K562 (cell line): ENCODE results near the gene ZNF189. TPM values are rescaled to one million over a fixed set of nuclear protein-coding genes. Genes with fewer than 3 reads are reported as not detected.

Experiments used
- ATAC-seq: fragments of 200-7000 bp; cut with Tn5 transposase; 3 replicates; pipeline ENCODE4 v1.9.1; 2020; ENCODE audit warnings: moderate library complexity
- BruUV-seq: library from RNA; stranded (reverse); fragments of 400-500 nt; replicated peaks from 2 replicates; lab custom pipeline; 2021; lab: Mats Ljungman, UMichigan
- CTCF ChIA-PET: fragments of 300-600 bp; formaldehyde crosslinking; extraction: SDS; loops from one replicate; lab custom pipeline; 2021; ENCODE audit warnings: low intra/inter-chr PET ratio; lab: Yijun Ruan, JAX
- POLR2A ChIA-PET: fragments of 300-600, 350-650 bp; sonication (Branson Sonifier 250); formaldehyde crosslinking; extraction: SDS; loops from one replicate; lab custom pipeline; 2021; ENCODE audit warnings: antibody characterized with exemption, inconsistent platforms; lab: Yijun Ruan, JAX
- DNase-seq, 4 experiments: peaks; one replicate each; pipeline versions ENCODE4 v3.0.0 to v3.0.0-alpha.2; 2011 to 2018; ENCODE audit warnings: low spot score in 3 of 4, mixed read lengths in 3 of 4; ENCODE audit errors: extremely low read depth in 1 of 4
- FAIRE-seq: peaks from 2 replicates; lab custom pipeline; 2011; peaks lifted over from hg19 to GRCh38; lab: Jason Lieb, UNC
- H2AFZ ChIP-seq: 2 replicates; pipeline ENCODE4 v1.6.0; 2011; ENCODE audit warnings: low read depth, low read length, control low read depth, inconsistent platforms
- H3K27ac ChIP-seq: fragments of 200-600 bp; 3 replicates; pipeline ENCODE4 v1.8.0; 2011; ENCODE audit warnings: low read depth, mild to moderate bottlenecking, control low read depth, inconsistent platforms, low read length, moderate library complexity, mixed read lengths; ENCODE audit errors: extremely low read depth
- H3K27me3 ChIP-seq, 2 experiments: fragments of 300-600 bp in 1 of 2; 2 replicates in 1 of 2; 3 replicates in 1 of 2; pipeline versions ENCODE4 v1.6.0 to v1.8.0; 2011; ENCODE audit warnings: inconsistent platforms in 2 of 2, low read length in 2 of 2, mild to moderate bottlenecking in 1 of 2, mixed read lengths in 1 of 2, moderate library complexity in 1 of 2; ENCODE audit not compliant: control insufficient read depth in 2 of 2, insufficient read depth in 2 of 2
- H3K36me3 ChIP-seq: fragments of 300-600 bp; 3 replicates; pipeline ENCODE4 v1.8.0; 2011; ENCODE audit warnings: mild to moderate bottlenecking, low read length, inconsistent platforms; ENCODE audit not compliant: control insufficient read depth, insufficient read depth
- H3K4me1 ChIP-seq, 2 experiments: fragments of 200-600 bp in 1 of 2; replicated peaks in 1 of 2; 2 replicates in 1 of 2; 3 replicates in 1 of 2; pipeline versions ENCODE4 v1.5.1 to v1.8.0; 2011; ENCODE audit warnings: inconsistent platforms in 2 of 2, low read length in 2 of 2, mild to moderate bottlenecking in 1 of 2, mixed read lengths in 1 of 2, moderate library complexity in 1 of 2; ENCODE audit not compliant: control insufficient read depth in 2 of 2, insufficient read depth in 2 of 2
- H3K4me2 ChIP-seq: 2 replicates; pipeline ENCODE4 v1.6.1; 2011; ENCODE audit warnings: low read length, control low read depth, inconsistent platforms, mixed read lengths; ENCODE audit not compliant: insufficient read depth
- H3K4me3 ChIP-seq: fragments of 200-600 bp; sonication (generic), shearing (Covaris generic); 2 replicates; pipeline ENCODE4 v1.5.1; 2016; ENCODE audit warnings: control low read depth, inconsistent platforms
- H3K79me2 ChIP-seq: fragments of 200-600 bp; 3 replicates; pipeline ENCODE4 v1.8.0; 2011; ENCODE audit warnings: low read length, inconsistent platforms; ENCODE audit not compliant: control insufficient read depth, insufficient read depth
- H3K9ac ChIP-seq, 2 experiments: 2 replicates each; pipeline versions ENCODE4 v1.6.0 to v1.6.1; 2011; ENCODE audit warnings: low read depth in 2 of 2, low read length in 2 of 2, control low read depth in 1 of 2, inconsistent platforms in 1 of 2, mild to moderate bottlenecking in 1 of 2, mixed read lengths in 1 of 2; ENCODE audit not compliant: insufficient read depth in 1 of 2
- H3K9me1 ChIP-seq: one replicate; pipeline ENCODE4 v1.6.0; 2011; ENCODE audit warnings: inconsistent platforms, mild to moderate bottlenecking, low read length, moderate library complexity; ENCODE audit not compliant: control insufficient read depth, insufficient read depth
- H3K9me3 ChIP-seq: replicated peaks from 2 replicates; pipeline ENCODE4 v1.5.1; 2011; ENCODE audit warnings: low read depth, low read length, inconsistent platforms; ENCODE audit not compliant: control insufficient read depth, insufficient read depth
- H4K20me1 ChIP-seq: replicated peaks from 2 replicates; pipeline ENCODE4 v1.6.1; 2011; ENCODE audit warnings: low read length, inconsistent platforms, mixed read lengths; ENCODE audit not compliant: control insufficient read depth, insufficient read depth
- ETV6 ChIP-seq, 3 experiments: fragments of 150-350 bp in 1 of 3; sonication (generic) in 1 of 3; formaldehyde crosslinking in 1 of 3; IDR thresholded peaks; 2 replicates each; pipeline versions ENCODE4 v1.6.1 to v1.8.0; 2014 to 2022; ENCODE audit warnings: borderline replicate concordance in 2 of 3, low read depth in 2 of 3, antibody characterized with exemption in 1 of 3, low read length in 1 of 3, mild to moderate bottlenecking in 1 of 3, missing genetic modification reagents in 1 of 3
- IRF2 ChIP-seq: sonication (generic); formaldehyde crosslinking; IDR thresholded peaks from 2 replicates; pipeline ENCODE4 v1.8.1; 2022; ENCODE audit warnings: mild to moderate bottlenecking, missing genetic modification reagents
- MTF1 ChIP-seq: fragments of 250-450 bp; sonication (Bioruptor Pico); IDR thresholded peaks from 2 replicates; pipeline ENCODE4 v1.9.0; 2021; ENCODE audit warnings: moderate library complexity, mild to moderate bottlenecking, inconsistent platforms, borderline replicate concordance
- RUNX1 ChIP-seq: sonication (generic); IDR thresholded peaks from 2 replicates; pipeline ENCODE4 v1.6.1; 2016; ENCODE audit warnings: antibody characterized with exemption, low read depth
- SMAD2 ChIP-seq: fragments of 150-350 bp; IDR thresholded peaks from 2 replicates; pipeline ENCODE4 v1.6.1; 2014; ENCODE audit warnings: low read depth, mild to moderate bottlenecking, low read length
- ZNF184 ChIP-seq: sonication (generic); formaldehyde crosslinking; IDR thresholded peaks from 2 replicates; pipeline ENCODE4 v1.5.0; 2020; ENCODE audit warnings: missing genetic modification reagents
- ZNF512 ChIP-seq: IDR thresholded peaks from 2 replicates; pipeline ENCODE4 v1.6.1; 2016; ENCODE audit warnings: missing genetic modification characterization, missing compliant biosample characterization
- WGBS: fragments of 100-300 bp; shearing (Covaris generic); methylation state at CpG from one replicate; pipeline ENCODE4 v1.1.6; 2016; ENCODE audit warnings: low coverage, mixed read lengths; ENCODE audit not compliant: insufficient coverage; ENCODE audit errors: missing lambda C conversion rate; 5-methylcytosine and 5-hydroxymethylcytosine counted together
- in situ Hi-C: fragments of 300-500 bp; cut with MboI; formaldehyde crosslinking; loops from 4 replicates; pipeline ENCODE4 v1.15.0; 2018; ENCODE audit warnings: inconsistent platforms, mixed read lengths
- intact Hi-C: fragments of 100-400 bp; cut with micrococcal nuclease; formaldehyde crosslinking; loops from 2 replicates; pipeline ENCODE4 v1.14.2; 2022
- polyA plus RNA-seq, 8 experiments: library from polyadenylated mRNA; depleted of rRNA in 4 of 8; stranded (reverse) in 5 of 8; unstranded in 3 of 8; fragments of >200 nt; fragmentation: Nextera tagmentation in 2 of 8; fragmentation: Illumina TruSeq in 1 of 8; extraction: Ambion mirVana in 2 of 8; extraction: Trizol in 1 of 8; gene quantifications; 2 replicates each; pipeline versions ENCODE4 v1.2.1 to v1.2.3, GENCODE V29; 2011 to 2014; ENCODE audit warnings: inconsistent platforms in 1 of 8, missing spikeins in 1 of 8
- total RNA-seq, 7 experiments: library from RNA; depleted of rRNA in 6 of 7; stranded (reverse); fragments of >200 nt in 6 of 7; fragmentation: Illumina TruSeq in 2 of 7; extraction: Trizol in 2 of 7; gene quantifications; 2 replicates each; pipeline versions ENCODE4 v1.2.1 to v1.2.3, GENCODE V29; 2011 to 2021; ENCODE audit warnings: low replicate concordance in 1 of 7

The ZNF189 gene
- total and polyA plus RNA-seq, 9 of the 15 experiments (the other 6 are each of a cell fraction or from before 2014, with no cell fraction given), result 2.4 to 15.3 (median 6.4) TPM

GRCh38 chr9:101455656-101456240, 57.1 kb downstream of the ZNF189 start:
- no peak overlapping the region for H3K9ac ChIP-seq
- FAIRE-seq (no peak), DNase-seq (no peak), ATAC-seq (no peak)
- WGBS, result 7% methylated on average over 2 of the region's 2 CpGs
- H3K27me3 ChIP-seq, result no peaks in the 10 kb centered on the region
- no TSS peak for BruUV-seq
- no peaks in the 10 kb centered on the region for H3K79me2 ChIP-seq
- no peaks in the 10 kb centered on the region for H4K20me1 ChIP-seq
- in situ Hi-C loops, result no loop called here
- no peaks in the 10 kb centered on the region; a peak in 1 of 5 replicates for H3K4me1 ChIP-seq
- H2AFZ ChIP-seq, result no peak overlapping the region
- no peak overlapping the region for H3K4me2 ChIP-seq
- intact Hi-C loops, result loop anchor here (10.0 kb wide), 2 partner anchors 341 to 741 kb away; no protein-coding TSS in a partner anchor
- TF ChIP-seq MTF1 (CRISPR knock-in tag) (no peak), ETV6 (IDR thresholded peaks at IDR 0.05; ENCODE audit: borderline replicate concordance in 1 of 2, low read depth in 2 of 2, low read length in 1 of 2) (no peak), ETV6 (CRISPR knock-in tag; IDR thresholded peaks at IDR 0.05; ENCODE audit: borderline replicate concordance) (no peak), RUNX1 (no peak), IRF2 (CRISPR knock-in tag) (no peak), ZNF184 (CRISPR knock-in tag) (no peak), SMAD2 (no peak), ZNF512 (tag) (no peak)
- no peaks in the 10 kb centered on the region for H3K36me3 ChIP-seq
- CTCF ChIA-PET, result no interaction called here
- H3K9me1 ChIP-seq, result no peaks in the 10 kb centered on the region
- no peak overlapping the region for H3K27ac ChIP-seq
- POLR2A ChIA-PET, result no interaction called here
- no peaks in the 10 kb centered on the region for H3K9me3 ChIP-seq
- H3K4me3 ChIP-seq, result no peak overlapping the region
